ENCODE results near the gene ERICH6. TPM values are rescaled to one million over a fixed set of nuclear protein-coding genes. Genes with fewer than 3 reads are reported as not detected.

The ERICH6 gene
- total and polyA plus RNA-seq, 2 donors from 2014 or later: 0.19 TPM; not detected in 1

DNA sequence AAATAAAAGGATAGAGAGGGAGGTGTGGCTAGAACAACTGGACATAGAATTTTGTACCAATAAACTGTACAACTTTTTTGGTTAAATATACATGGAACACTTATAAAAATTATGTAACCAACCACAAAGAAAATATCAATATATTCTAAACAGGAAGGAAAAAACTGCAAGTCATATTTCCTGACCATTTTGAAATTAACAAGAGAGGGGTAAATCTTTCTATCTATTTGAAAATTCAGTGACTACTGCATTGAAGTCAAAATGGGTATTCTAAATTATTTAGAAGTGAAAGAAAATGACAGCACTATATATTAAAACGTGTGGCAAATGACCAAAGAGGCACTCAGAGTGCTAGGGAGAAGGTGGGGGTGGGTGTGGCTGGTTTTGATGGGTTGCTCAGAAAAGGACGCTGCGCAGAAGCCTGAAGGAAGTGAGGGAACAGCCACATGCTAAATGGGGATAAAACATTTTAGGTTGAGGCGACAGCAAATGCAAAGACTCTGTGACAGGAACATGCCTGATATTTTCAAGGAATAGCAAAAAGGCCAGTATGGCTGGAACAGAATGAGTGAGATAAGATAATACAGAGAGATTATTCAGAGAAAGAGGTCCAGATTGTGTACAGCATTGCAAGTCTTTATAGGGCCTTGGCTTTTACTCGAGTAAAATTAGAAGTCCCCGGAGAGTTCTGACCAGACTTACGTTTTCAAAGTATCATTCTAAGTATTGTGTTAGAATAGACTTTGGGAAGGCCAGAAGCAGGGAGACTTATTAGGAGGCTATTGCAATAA is 41.1 kb downstream of the ERICH6 start:
- intact Hi-C loops (cut with DNase I): no loop called here
- Histone ChIP-seq H3K4me1 (ENCODE audit: control insufficient read depth in 2 of 3, insufficient read depth in 2 of 3, low read depth in 1 of 3, low read length in 3 of 3) (no peaks in the 10 kb centered on the region), H3K27me3 (ENCODE audit: control insufficient read depth, insufficient read depth, low read length) (no peaks in the 10 kb centered on the region), H3K4me3 (ENCODE audit: low read length in 3 of 3) (no peak overlapping the region), H3K9me3 (ENCODE audit: control insufficient read depth in 2 of 3, insufficient read depth in 1 of 3, low read length in 3 of 3) (no peaks in the 10 kb centered on the region), H3K36me3 (ENCODE audit: control insufficient read depth in 2 of 3, insufficient read depth in 3 of 3, low read length in 3 of 3) (no peaks in the 10 kb centered on the region), H3K27ac (ENCODE audit: low read depth in 2 of 2, low read length in 2 of 2) (no peak overlapping the region), H3K9ac (ENCODE audit: low read length in 3 of 3) (no peak overlapping the region)
- FAIRE-seq: no peak
- TF ChIP-seq, protein P1, sequence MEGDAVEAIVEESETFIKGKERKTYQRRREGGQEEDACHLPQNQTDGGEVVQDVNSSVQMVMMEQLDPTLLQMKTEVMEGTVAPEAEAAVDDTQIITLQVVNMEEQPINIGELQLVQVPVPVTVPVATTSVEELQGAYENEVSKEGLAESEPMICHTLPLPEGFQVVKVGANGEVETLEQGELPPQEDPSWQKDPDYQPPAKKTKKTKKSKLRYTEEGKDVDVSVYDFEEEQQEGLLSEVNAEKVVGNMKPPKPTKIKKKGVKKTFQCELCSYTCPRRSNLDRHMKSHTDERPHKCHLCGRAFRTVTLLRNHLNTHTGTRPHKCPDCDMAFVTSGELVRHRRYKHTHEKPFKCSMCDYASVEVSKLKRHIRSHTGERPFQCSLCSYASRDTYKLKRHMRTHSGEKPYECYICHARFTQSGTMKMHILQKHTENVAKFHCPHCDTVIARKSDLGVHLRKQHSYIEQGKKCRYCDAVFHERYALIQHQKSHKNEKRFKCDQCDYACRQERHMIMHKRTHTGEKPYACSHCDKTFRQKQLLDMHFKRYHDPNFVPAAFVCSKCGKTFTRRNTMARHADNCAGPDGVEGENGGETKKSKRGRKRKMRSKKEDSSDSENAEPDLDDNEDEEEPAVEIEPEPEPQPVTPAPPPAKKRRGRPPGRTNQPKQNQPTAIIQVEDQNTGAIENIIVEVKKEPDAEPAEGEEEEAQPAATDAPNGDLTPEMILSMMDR (IDR thresholded peaks at IDR 0.05; ENCODE audit: borderline replicate concordance, extremely low read depth, insufficient read depth): no peak
- DNase-seq: no peak

DNA sequence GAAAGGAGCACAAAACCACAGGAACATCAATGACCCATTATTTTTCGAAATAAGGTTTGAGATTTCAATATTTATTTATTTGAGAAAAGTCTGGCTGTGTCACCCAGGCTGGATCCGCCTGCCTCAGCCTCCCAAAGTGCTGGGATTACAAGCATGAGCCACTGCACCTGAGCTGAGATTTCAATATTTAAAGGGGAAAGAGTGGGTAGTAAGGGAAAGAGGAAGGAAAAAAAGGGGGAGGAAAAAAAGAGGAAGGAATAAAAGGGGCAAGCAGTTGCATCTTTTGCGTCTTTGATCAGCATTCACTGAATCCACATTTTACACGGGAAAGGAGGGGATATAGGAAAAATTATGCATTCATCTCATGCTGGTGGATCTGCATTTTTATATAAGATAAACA is 47.4 kb downstream of the ERICH6 start:
- Histone ChIP-seq H3K27me3 (ENCODE audit: control insufficient read depth, insufficient read depth, low read length) (no peaks in the 10 kb centered on the region), H3K4me3 (ENCODE audit: low read length in 3 of 3) (no peak overlapping the region), H3K4me1 (ENCODE audit: control insufficient read depth in 2 of 3, insufficient read depth in 2 of 3, low read depth in 1 of 3, low read length in 3 of 3) (no peaks in the 10 kb centered on the region), H3K27ac (ENCODE audit: low read depth in 2 of 2, low read length in 2 of 2) (no peak overlapping the region), H3K36me3 (ENCODE audit: control insufficient read depth in 2 of 3, insufficient read depth in 3 of 3, low read length in 3 of 3) (no peaks in the 10 kb centered on the region), H3K9ac (ENCODE audit: low read length in 3 of 3) (no peak overlapping the region), H3K9me3 (ENCODE audit: control insufficient read depth in 2 of 3, insufficient read depth in 1 of 3, low read length in 3 of 3) (no peaks in the 10 kb centered on the region)
- FAIRE-seq (no peak), DNase-seq (no peak)
- intact Hi-C loops (cut with DNase I): no loop called here
- TF ChIP-seq, protein P1 (IDR thresholded peaks at IDR 0.05; ENCODE audit: borderline replicate concordance, extremely low read depth, insufficient read depth): no peak

DNA sequence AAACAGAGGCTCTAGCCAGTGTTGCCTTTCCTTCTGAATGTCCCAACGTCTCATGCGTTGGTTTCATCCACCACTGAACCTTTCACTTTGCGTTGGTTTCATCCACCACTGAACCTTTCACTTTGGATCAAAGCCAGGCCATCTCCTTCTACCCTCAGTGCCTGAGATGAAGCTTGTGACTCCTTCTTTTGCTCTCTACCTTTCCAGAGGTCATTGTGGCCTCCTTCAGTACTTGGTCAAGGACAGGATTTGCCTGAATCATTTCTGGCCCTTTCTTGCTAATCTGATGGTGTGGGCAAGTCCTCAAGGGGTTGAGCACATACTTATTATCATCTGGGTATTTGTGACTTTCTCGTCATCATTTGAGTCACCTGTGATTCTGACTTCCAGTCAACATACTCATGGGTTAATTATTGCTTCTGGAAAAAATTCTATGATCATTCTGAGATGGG is 50.6 kb downstream of the ERICH6 start:
- Histone ChIP-seq H3K27ac (ENCODE audit: low read depth in 2 of 2, low read length in 2 of 2) (no peak overlapping the region), H3K9ac (ENCODE audit: low read length in 3 of 3) (no peak overlapping the region), H3K4me3 (ENCODE audit: low read length in 3 of 3) (no peak overlapping the region), H3K36me3 (ENCODE audit: control insufficient read depth in 2 of 3, insufficient read depth in 3 of 3, low read length in 3 of 3) (no peaks in the 10 kb centered on the region), H3K27me3 (ENCODE audit: control insufficient read depth, insufficient read depth, low read length) (no peaks in the 10 kb centered on the region), H3K4me1 (ENCODE audit: control insufficient read depth in 2 of 3, insufficient read depth in 2 of 3, low read depth in 1 of 3, low read length in 3 of 3) (no peaks in the 10 kb centered on the region), H3K9me3 (ENCODE audit: control insufficient read depth in 2 of 3, insufficient read depth in 1 of 3, low read length in 3 of 3) (no peaks in the 10 kb centered on the region)
- no peak for FAIRE-seq
- DNase-seq: no peak
- intact Hi-C loops (cut with DNase I): no loop called here
- TF ChIP-seq, protein P1 (IDR thresholded peaks at IDR 0.05; ENCODE audit: borderline replicate concordance, extremely low read depth, insufficient read depth): no peak

Data from kidney (tissue), 14 donors.